SK-N-DZ (cell line): Measurements from ENCODE around the gene TMEM179B.
A peak's percentile ranks its signal among the peaks of the same experiment; 100 is the strongest.
"Not testable (repeated sequence)": the region's sequence is repeated elsewhere in the genome, so short reads cannot be mapped to it uniquely, and the experiment has no call there.

Source experiments
- DNase-seq: peaks from one replicate; pipeline ENCODE4 v3.0.0-alpha.2; 2015; ENCODE audit warnings: low spot score

The TMEM179B gene

GRCh38 chr11:62788991-62789390 is 1.8 kb downstream of the TMEM179B start:
- DNase-seq: no peak

GRCh38 chr11:62789576-62789975 is 2.4 kb downstream of the TMEM179B start:
- no peak for DNase-seq

GRCh38 chr11:62791501-62792201 is 4.4 kb downstream of the TMEM179B start, which contains the start of gene TMEM223:
TMEM223 (minus strand) TSS chr11:62792006; CDS start chr11:62791994, 12 bp downstream.
- DNase-seq: peak; percentile 81

GRCh38 chr11:62792202-62792575 is 5.0 kb downstream of the TMEM179B start:
- DNase-seq: peak; percentile 53

- DNase-seq: no peak
Measured at GRCh38 chr11:62794201-62794775, 7.1 kb downstream of the TMEM179B start.

- no peak for DNase-seq
Measured at GRCh38 chr11:62796281-62796680, 9.1 kb downstream of the TMEM179B start.

GRCh38 chr11:62799486-62799885 is 12.3 kb downstream of the TMEM179B start:
- DNase-seq: no peak

- no peak for DNase-seq
Measured at GRCh38 chr11:62801071-62801470, 13.9 kb downstream of the TMEM179B start.

GRCh38 chr11:62804310-62805075 is 17.3 kb downstream of the TMEM179B start:
- no peak for DNase-seq

- DNase-seq: peak; percentile 94
Measured at GRCh38 chr11:62805076-62805892, 18.1 kb downstream of the TMEM179B start, which contains the start of gene NXF1. NXF1 (minus strand) TSS chr11:62805440; CDS start chr11:62805356, 84 bp downstream.

- no peak for DNase-seq
Measured at GRCh38 chr11:62805961-62806441, 18.8 kb downstream of the TMEM179B start.

- no peak for DNase-seq
Measured at GRCh38 chr11:62806611-62807121, 19.5 kb downstream of the TMEM179B start.

GRCh38 chr11:62810748-62811147 is 23.5 kb downstream of the TMEM179B start:
- no peak for DNase-seq

- no peak for DNase-seq
Measured at GRCh38 chr11:62811659-62812058, 24.5 kb downstream of the TMEM179B start.

GRCh38 chr11:62816557-62816956 is 29.4 kb downstream of the TMEM179B start:
- DNase-seq: no peak

GRCh38 chr11:62817129-62817528 is 29.9 kb downstream of the TMEM179B start:
- DNase-seq: no peak

- no peak for DNase-seq
Measured at GRCh38 chr11:62823677-62824076, 36.5 kb downstream of the TMEM179B start.

GRCh38 chr11:62828130-62828529 is 40.9 kb downstream of the TMEM179B start:
- not testable (repeated sequence) for DNase-seq

- DNase-seq: no peak
Measured at GRCh38 chr11:62830904-62831519, 43.8 kb downstream of the TMEM179B start.

GRCh38 chr11:62831520-62832335 is 44.5 kb downstream of the TMEM179B start, which contains the start of gene STX5:
STX5 (minus strand) TSS chr11:62832051; CDS start chr11:62831243, 808 bp downstream.
- DNase-seq: peak; percentile 98
